Endothelial cell of umbilical vein (primary cell): Measurements from ENCODE around the gene LARP1. TPM values are rescaled to one million over a fixed set of nuclear protein-coding genes. Genes with fewer than 3 reads are reported as not detected.
A peak's percentile ranks its signal among the peaks of the same experiment; 100 is the strongest.

Experiments used
- BruUV-seq: library from RNA; stranded (reverse); fragments of 400-500 nt; replicated peaks from 2 replicates; lab custom pipeline; 2021; lab: Mats Ljungman, UMichigan
- CTCF ChIA-PET: fragments of 300-600, 350-600 bp; sonication (Branson Sonifier 250); formaldehyde crosslinking; loops from one replicate; lab custom pipeline; 2021; ENCODE audit warnings: antibody characterized with exemption, inconsistent platforms; lab: Charles Lee
- POLR2A ChIA-PET: fragments of 300-600, 350-600 bp; sonication (Branson Sonifier 250); formaldehyde crosslinking; loops from one replicate; lab custom pipeline; 2021; ENCODE audit warnings: antibody characterized with exemption, inconsistent platforms; lab: Charles Lee
- DNase-seq: peaks from one replicate; pipeline ENCODE4 v3.0.0-alpha.2; 2011; ENCODE audit warnings: low read depth, low spot score
- FAIRE-seq: peaks from 2 replicates; lab custom pipeline; 2011; peaks lifted over from hg19 to GRCh38; lab: Jason Lieb, UNC
- H2AFZ ChIP-seq: 2 replicates; pipeline ENCODE4 v1.6.0; 2012; ENCODE audit warnings: low read depth, low read length, control low read depth, inconsistent platforms
- H3K27ac ChIP-seq: 2 replicates; pipeline ENCODE4 v1.5.1; 2011; ENCODE audit warnings: low read depth, mild to moderate bottlenecking, control low read depth, low read length, moderate library complexity; ENCODE audit not compliant: insufficient read depth
- H3K27me3 ChIP-seq, 2 experiments: 2 replicates each; pipeline versions ENCODE4 v1.6.0 to v1.6.1; 2011; ENCODE audit warnings: low read length in 2 of 2, mixed read lengths in 1 of 2; ENCODE audit not compliant: control insufficient read depth in 2 of 2, insufficient read depth in 2 of 2
- H3K36me3 ChIP-seq, 2 experiments: 2 replicates in 1 of 2; 3 replicates in 1 of 2; pipeline ENCODE4 v1.5.1; 2011; ENCODE audit warnings: low read length in 2 of 2, mild to moderate bottlenecking in 1 of 2, moderate library complexity in 1 of 2; ENCODE audit not compliant: control insufficient read depth in 2 of 2, insufficient read depth in 2 of 2; ENCODE audit errors: extremely low read depth in 1 of 2
- H3K4me1 ChIP-seq: 3 replicates; pipeline ENCODE4 v1.5.1; 2011; ENCODE audit warnings: mild to moderate bottlenecking, low read length; ENCODE audit not compliant: control insufficient read depth, insufficient read depth; ENCODE audit errors: extremely low read depth
- H3K4me2 ChIP-seq: 2 replicates; pipeline ENCODE4 v1.6.1; 2011; ENCODE audit warnings: low read length, control low read depth, mixed read lengths; ENCODE audit not compliant: insufficient read depth
- H3K4me3 ChIP-seq, 3 experiments: fragments of 200-600 bp in 1 of 3; sonication (generic), shearing (Covaris generic) in 1 of 3; replicated peaks in 1 of 3; 2 replicates each; pipeline ENCODE4 v1.5.1; 2011 to 2016; ENCODE audit warnings: control low read depth in 3 of 3, low read length in 3 of 3, mild to moderate bottlenecking in 2 of 3, inconsistent platforms in 1 of 3, low read depth in 1 of 3, moderate library complexity in 1 of 3; ENCODE audit not compliant: insufficient read depth in 1 of 3
- H3K79me2 ChIP-seq: 2 replicates; pipeline ENCODE4 v1.6.0; 2012; ENCODE audit warnings: low read length, inconsistent platforms; ENCODE audit not compliant: control insufficient read depth, insufficient read depth
- H3K9ac ChIP-seq: replicated peaks from 2 replicates; pipeline ENCODE3; 2011; ENCODE audit warnings: low read length, control low read depth; ENCODE audit not compliant: insufficient read depth; ENCODE audit errors: extremely low read depth
- H3K9me1 ChIP-seq: replicated peaks from 3 replicates; pipeline ENCODE4 v1.6.0; 2011; ENCODE audit warnings: mild to moderate bottlenecking, low read length; ENCODE audit not compliant: control insufficient read depth, insufficient read depth; ENCODE audit errors: extremely low read depth
- H3K9me3 ChIP-seq: replicated peaks from 2 replicates; pipeline ENCODE4 v1.5.1; 2012; ENCODE audit warnings: low read length, inconsistent platforms; ENCODE audit not compliant: control insufficient read depth, insufficient read depth
- H4K20me1 ChIP-seq: replicated peaks from 2 replicates; pipeline ENCODE3; 2011; ENCODE audit warnings: mild to moderate bottlenecking, low read length; ENCODE audit not compliant: control insufficient read depth, insufficient read depth; ENCODE audit errors: extremely low read depth
- EZH2 ChIP-seq: IDR thresholded peaks from 2 replicates; pipeline ENCODE4 v1.6.1; 2012; ENCODE audit warnings: borderline replicate concordance, low read depth, mild to moderate bottlenecking, moderate library complexity, low read length, inconsistent platforms; ENCODE audit not compliant: severe bottlenecking
- FOS ChIP-seq: IDR thresholded peaks from 2 replicates; pipeline ENCODE4 v1.6.1; 2011; ENCODE audit warnings: mild to moderate bottlenecking, low read length, moderate library complexity, borderline replicate concordance; ENCODE audit not compliant: insufficient read depth
- GATA2 ChIP-seq: IDR thresholded peaks from 2 replicates; pipeline ENCODE4 v1.7.0; 2011; ENCODE audit warnings: low read depth, mild to moderate bottlenecking, moderate library complexity, mixed read lengths, low read length; ENCODE audit not compliant: insufficient read length, insufficient read depth
- JUN ChIP-seq: IDR thresholded peaks from 2 replicates; pipeline ENCODE4 v1.6.1; 2011; ENCODE audit warnings: borderline replicate concordance, low read depth; ENCODE audit not compliant: insufficient read length, insufficient read depth
- MYC ChIP-seq: IDR thresholded peaks from one replicate; pipeline ENCODE4 v1.6.1; 2011; ENCODE audit warnings: mild to moderate bottlenecking, low read depth, low read length
- POLR2A ChIP-seq: IDR thresholded peaks from 2 replicates; pipeline ENCODE4 v1.6.1; 2012; ENCODE audit warnings: low read depth, mild to moderate bottlenecking, control low read depth, low read length
- POLR2AphosphoS5 ChIP-seq: IDR thresholded peaks from 2 replicates; pipeline ENCODE4 v1.6.1; 2012; ENCODE audit warnings: low read depth, mild to moderate bottlenecking, control low read depth, low read length, moderate library complexity; ENCODE audit not compliant: insufficient read depth
- dilution Hi-C: fragments of 300-500 bp; cut with MboI; formaldehyde crosslinking; loops from one replicate; pipeline ENCODE4 v1.15.0; 2019; ENCODE audit warnings: low sequenced_read_pairs; ENCODE audit not compliant: extremely low pct_ligation_motif_present
- intact Hi-C: fragments of 100-400 bp; cut with micrococcal nuclease; formaldehyde crosslinking; loops from one replicate; pipeline ENCODE4 v1.10.0; 2022
- polyA plus RNA-seq, 4 experiments: library from polyadenylated mRNA; depleted of rRNA in 3 of 4; stranded (reverse) in 3 of 4; unstranded in 1 of 4; fragments of >200 nt; gene quantifications; 2 replicates each; pipeline versions ENCODE4 v1.2.1 to v1.2.3, GENCODE V29; 2011 to 2012; ENCODE audit warnings: missing spikeins in 1 of 4
- total RNA-seq: library from RNA; stranded (reverse); gene quantifications from 2 replicates; pipeline ENCODE4 v1.2.3, GENCODE V29; 2021
- TF ChIP-seq, protein P1 (sequence below): IDR thresholded peaks from 2 replicates; pipeline ENCODE4 v1.6.1; 2011; ENCODE audit not compliant: insufficient read depth, insufficient read length
- TF ChIP-seq, protein P2 (sequence below), 2 donors: IDR thresholded peaks; 1 replicate in 1 of 2; 2 replicates in 1 of 2; pipeline ENCODE4 v1.5.1; 2011; ENCODE audit warnings: low read length in 2 of 2, mild to moderate bottlenecking in 2 of 2, moderate library complexity in 2 of 2, control low read depth in 1 of 2, inconsistent platforms in 1 of 2, low read depth in 1 of 2; ENCODE audit not compliant: insufficient read depth in 1 of 2; ENCODE audit errors: extremely low read depth in 1 of 2

Gene LARP1
- total and polyA plus RNA-seq, 2 donors (not counting 3 experiments of a cell fraction or from before 2014, with no cell fraction given), result 70.4 to 252 TPM

- Histone ChIP-seq H3K27me3 (no peaks in the 10 kb centered on the region), H3K79me2 (peaks cover 99% of the 10 kb centered on the region), H3K36me3 (no peaks in the 10 kb centered on the region), H3K4me3 (no peak overlapping the region), H3K9me3 (no peaks in the 10 kb centered on the region), H3K9ac (no peak overlapping the region), H3K4me1 (peaks cover 11% of the 10 kb centered on the region), H3K4me2 (no peak overlapping the region), H3K9me1 (no peaks in the 10 kb centered on the region), H3K27ac (peak overlapping the region; percentile 15), H2AFZ (no peak overlapping the region), H4K20me1 (peaks cover 11% of the 10 kb centered on the region)
- peak; percentile 85 for FAIRE-seq
- no peak for TF ChIP-seq MYC
- peak; percentile 24 for TF ChIP-seq GATA2
- POLR2A ChIA-PET, result no interaction called here
- DNase-seq, result peak; percentile 78
- no TSS peak for BruUV-seq
- CTCF ChIA-PET, result interaction anchor here (0.7 to 1.9 kb wide), 8 partner anchors 8 to 124 kb away, joined by 3 to 7 read pairs (median 4); no protein-coding TSS in a partner anchor
- intact Hi-C loops, result loop anchor here (1.0 to 2.0 kb wide), 2 partner anchors 10 to 15 kb away; no protein-coding TSS in a partner anchor
- dilution Hi-C loops, result no loop called here
Measured at GRCh38 chr5:154771383-154771901, 16.3 kb downstream of the LARP1 start.

GRCh38 chr5:154773326-154773725 is 18.1 kb downstream of the LARP1 start:
- Histone ChIP-seq H3K79me2 (peaks cover 99% of the 10 kb centered on the region), H4K20me1 (peaks cover 5% of the 10 kb centered on the region), H3K9me3 (no peaks in the 10 kb centered on the region), H3K4me1 (peaks cover 11% of the 10 kb centered on the region), H3K27ac (no peak overlapping the region), H3K27me3 (no peaks in the 10 kb centered on the region), H2AFZ (no peak overlapping the region), H3K36me3 (no peaks in the 10 kb centered on the region), H3K9ac (no peak overlapping the region), H3K4me3 (no peak overlapping the region), H3K9me1 (no peaks in the 10 kb centered on the region), H3K4me2 (no peak overlapping the region)
- no peak for TF ChIP-seq POLR2AphosphoS5
- no peak for TF ChIP-seq MYC
- no peak for TF ChIP-seq FOS
- no peak for TF ChIP-seq EZH2
- TF ChIP-seq, protein P1, sequence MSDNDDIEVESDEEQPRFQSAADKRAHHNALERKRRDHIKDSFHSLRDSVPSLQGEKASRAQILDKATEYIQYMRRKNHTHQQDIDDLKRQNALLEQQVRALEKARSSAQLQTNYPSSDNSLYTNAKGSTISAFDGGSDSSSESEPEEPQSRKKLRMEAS, result no peak
- TF ChIP-seq, protein P2, sequence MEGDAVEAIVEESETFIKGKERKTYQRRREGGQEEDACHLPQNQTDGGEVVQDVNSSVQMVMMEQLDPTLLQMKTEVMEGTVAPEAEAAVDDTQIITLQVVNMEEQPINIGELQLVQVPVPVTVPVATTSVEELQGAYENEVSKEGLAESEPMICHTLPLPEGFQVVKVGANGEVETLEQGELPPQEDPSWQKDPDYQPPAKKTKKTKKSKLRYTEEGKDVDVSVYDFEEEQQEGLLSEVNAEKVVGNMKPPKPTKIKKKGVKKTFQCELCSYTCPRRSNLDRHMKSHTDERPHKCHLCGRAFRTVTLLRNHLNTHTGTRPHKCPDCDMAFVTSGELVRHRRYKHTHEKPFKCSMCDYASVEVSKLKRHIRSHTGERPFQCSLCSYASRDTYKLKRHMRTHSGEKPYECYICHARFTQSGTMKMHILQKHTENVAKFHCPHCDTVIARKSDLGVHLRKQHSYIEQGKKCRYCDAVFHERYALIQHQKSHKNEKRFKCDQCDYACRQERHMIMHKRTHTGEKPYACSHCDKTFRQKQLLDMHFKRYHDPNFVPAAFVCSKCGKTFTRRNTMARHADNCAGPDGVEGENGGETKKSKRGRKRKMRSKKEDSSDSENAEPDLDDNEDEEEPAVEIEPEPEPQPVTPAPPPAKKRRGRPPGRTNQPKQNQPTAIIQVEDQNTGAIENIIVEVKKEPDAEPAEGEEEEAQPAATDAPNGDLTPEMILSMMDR (IDR thresholded peaks at IDR 0.05; ENCODE audit: extremely low read depth in 1 of 2, insufficient read depth in 1 of 2, low read depth in 1 of 2, low read length in 2 of 2), result no peak
- TF ChIP-seq GATA2, result no peak
- TF ChIP-seq JUN, result no peak
- no peak for TF ChIP-seq POLR2A
- BruUV-seq, result no TSS peak
- no peak for DNase-seq
- intact Hi-C loops (no loop called here), dilution Hi-C loops (no loop called here)
- ChIA-PET CTCF (interaction anchor here (1.2 kb wide), 1 partner anchor 123 kb away, joined by 3 read pairs; no protein-coding TSS in a partner anchor), POLR2A (no interaction called here)
- FAIRE-seq, result no peak
